H9 (cell line): ENCODE results near the gene DLEC1. TPM values are rescaled to one million over a fixed set of nuclear protein-coding genes. Genes with fewer than 3 reads are reported as not detected.

ENCODE experiments used
- DNase-seq: peaks from one replicate; pipeline ENCODE4 v3.0.0-alpha.2; 2017
- H2AFZ ChIP-seq: one replicate; pipeline ENCODE4 v1.6.1; 2013; ENCODE audit warnings: mild to moderate bottlenecking, low read length, control low read depth, moderate library complexity
- H2AK5ac ChIP-seq: 2 replicates; pipeline ENCODE4 v1.6.1; 2013; ENCODE audit warnings: low read length, control low read depth, mixed read lengths; ENCODE audit not compliant: insufficient read length
- H2BK120ac ChIP-seq: one replicate; pipeline ENCODE4 v1.6.1; 2013; ENCODE audit warnings: low read depth, mild to moderate bottlenecking, low read length, control low read depth, inconsistent platforms; ENCODE audit not compliant: poor library complexity, severe bottlenecking
- H2BK12ac ChIP-seq: 2 replicates; pipeline ENCODE4 v1.6.1; 2013; ENCODE audit warnings: low read length, control low read depth, mixed read lengths, low read depth; ENCODE audit not compliant: insufficient read length
- H2BK15ac ChIP-seq: 2 replicates; pipeline ENCODE4 v1.6.1; 2013; ENCODE audit warnings: low read depth, low read length, control low read depth
- H2BK20ac ChIP-seq: one replicate; pipeline ENCODE4 v1.6.1; 2013; ENCODE audit warnings: low read depth, mild to moderate bottlenecking, low read length, control low read depth, inconsistent platforms; ENCODE audit not compliant: poor library complexity, severe bottlenecking
- H2BK5ac ChIP-seq: 2 replicates; pipeline ENCODE4 v1.6.1; 2013; ENCODE audit warnings: low read length, control low read depth, mixed read lengths; ENCODE audit not compliant: insufficient read length
- H3K14ac ChIP-seq: 2 replicates; pipeline ENCODE4 v1.6.1; 2013; ENCODE audit warnings: low read length, control low read depth; ENCODE audit not compliant: insufficient read depth
- H3K18ac ChIP-seq: 2 replicates; pipeline ENCODE4 v1.6.1; 2013; ENCODE audit warnings: low read depth, mild to moderate bottlenecking, mixed read lengths, low read length, control low read depth; ENCODE audit not compliant: insufficient read length
- H3K23ac ChIP-seq: 2 replicates; pipeline ENCODE4 v1.6.1; 2013; ENCODE audit warnings: low read length, control low read depth, mixed read lengths, low read depth; ENCODE audit not compliant: insufficient read length
- H3K23me2 ChIP-seq: 2 replicates; pipeline ENCODE4 v1.6.1; 2013; ENCODE audit warnings: low read depth, mild to moderate bottlenecking, mixed read lengths, low read length, control low read depth; ENCODE audit not compliant: insufficient read length, poor library complexity, severe bottlenecking
- H3K27ac ChIP-seq: 2 replicates; pipeline ENCODE4 v1.5.1; 2013; ENCODE audit warnings: low read length, control low read depth, mixed read lengths, low read depth; ENCODE audit not compliant: insufficient read length
- H3K27me3 ChIP-seq: 2 replicates; pipeline ENCODE4 v1.6.1; 2013; ENCODE audit warnings: low read length, control low read depth, inconsistent platforms; ENCODE audit not compliant: insufficient read depth
- H3K4ac ChIP-seq: 2 replicates; pipeline ENCODE4 v1.6.1; 2013; ENCODE audit warnings: low read depth, mild to moderate bottlenecking, control low read depth, inconsistent platforms, low read length, moderate library complexity
- H3K4me1 ChIP-seq: 2 replicates; pipeline ENCODE4 v1.6.1; 2013; ENCODE audit warnings: low read length, control low read depth, inconsistent platforms; ENCODE audit not compliant: insufficient read depth
- H3K4me2 ChIP-seq: 2 replicates; pipeline ENCODE4 v1.6.1; 2013; ENCODE audit warnings: low read length, control low read depth, mixed read lengths; ENCODE audit not compliant: insufficient read length, insufficient read depth
- H3K56ac ChIP-seq: 2 replicates; pipeline ENCODE4 v1.6.1; 2013; ENCODE audit warnings: low read depth, mild to moderate bottlenecking, mixed read lengths, low read length, control low read depth; ENCODE audit not compliant: insufficient read length
- H3K79me1 ChIP-seq: 2 replicates; pipeline ENCODE4 v1.6.1; 2013; ENCODE audit warnings: low read depth, mild to moderate bottlenecking, moderate library complexity, low read length, control low read depth, inconsistent platforms; ENCODE audit not compliant: insufficient read depth, poor library complexity, severe bottlenecking
- H3K79me2 ChIP-seq: 2 replicates; pipeline ENCODE4 v1.6.1; 2013; ENCODE audit warnings: low read length, control low read depth, inconsistent platforms; ENCODE audit not compliant: insufficient read depth
- H3K9ac ChIP-seq: 2 replicates; pipeline ENCODE4 v1.6.1; 2013; ENCODE audit warnings: low read length, control low read depth, mixed read lengths; ENCODE audit not compliant: insufficient read length; ENCODE audit errors: extremely low read depth
- H3K9me3 ChIP-seq: one replicate; pipeline ENCODE4 v1.6.1; 2013; ENCODE audit warnings: low read depth, low read length, inconsistent platforms; ENCODE audit not compliant: control insufficient read depth
- H3T11ph ChIP-seq: one replicate; pipeline ENCODE4 v1.6.1; 2013; ENCODE audit warnings: mild to moderate bottlenecking, low read length, control low read depth, inconsistent platforms
- H4K20me1 ChIP-seq: one replicate; pipeline ENCODE4 v1.6.1; 2013; ENCODE audit not compliant: control insufficient read depth, insufficient read length, insufficient read depth
- H4K5ac ChIP-seq: 2 replicates; pipeline ENCODE4 v1.6.1; 2013; ENCODE audit warnings: low read depth, mild to moderate bottlenecking, mixed read lengths, low read length, control low read depth; ENCODE audit not compliant: insufficient read length
- H4K8ac ChIP-seq: replicated peaks from 2 replicates; pipeline ENCODE4 v1.6.1; 2013; ENCODE audit warnings: low read length, control low read depth, mixed read lengths, low read depth; ENCODE audit not compliant: insufficient read length
- H4K91ac ChIP-seq: 2 replicates; pipeline ENCODE4 v1.6.1; 2013; ENCODE audit warnings: low read depth, mild to moderate bottlenecking, moderate library complexity, mixed read lengths, low read length, control low read depth; ENCODE audit not compliant: insufficient read length
- H3K27ac Mint-ChIP-seq, 3 experiments: 2 replicates in 2 of 3; 3 replicates in 1 of 3; pipeline ENCODE4 v1.8.0; 2020 to 2021; ENCODE audit warnings: mixed read lengths in 3 of 3, mild to moderate bottlenecking in 1 of 3, moderate library complexity in 1 of 3
- H3K27me3 Mint-ChIP-seq: 2 replicates; pipeline ENCODE4 v1.8.0; 2021; ENCODE audit warnings: low read depth, mild to moderate bottlenecking, moderate library complexity, mixed read lengths
- H3K36me3 Mint-ChIP-seq, 3 experiments: 2 replicates in 2 of 3; 3 replicates in 1 of 3; pipeline ENCODE4 v1.8.0; 2020 to 2021; ENCODE audit warnings: low read depth in 3 of 3, mixed read lengths in 3 of 3; ENCODE audit not compliant: insufficient read depth in 1 of 3
- H3K4me1 Mint-ChIP-seq, 2 experiments: 2 replicates each; pipeline ENCODE4 v1.8.0; 2020; ENCODE audit warnings: mixed read lengths in 2 of 2
- H3K4me3 Mint-ChIP-seq, 2 experiments: 2 replicates in 1 of 2; 3 replicates in 1 of 2; pipeline ENCODE4 v1.8.0; 2020 to 2021; ENCODE audit warnings: mild to moderate bottlenecking in 2 of 2, mixed read lengths in 2 of 2, moderate library complexity in 1 of 2
- H3K9me3 Mint-ChIP-seq, 2 experiments: 2 replicates in 1 of 2; 3 replicates in 1 of 2; pipeline ENCODE4 v1.8.0; 2020; ENCODE audit warnings: mild to moderate bottlenecking in 2 of 2, mixed read lengths in 2 of 2, moderate library complexity in 1 of 2
- WGBS: extraction: QIAGEN DNeasy Blood & Tissue Kit; methylation state at CpG from one replicate; pipeline ENCODE4 v1.1.7; 2013; ENCODE audit warnings: missing lambda C conversion rate, low lambda C conversion rate, mixed read lengths; ENCODE audit not compliant: insufficient read length; ENCODE audit errors: extremely low coverage; 5-methylcytosine and 5-hydroxymethylcytosine counted together
- total RNA-seq: library from RNA; stranded (reverse); gene quantifications from 2 replicates; pipeline ENCODE4 v1.2.1, GENCODE V29; 2021
- TF ChIP-seq, protein P1 (sequence below): fragments of 200-600 bp; sonication (generic); conservative IDR thresholded peaks from 3 replicates; pipeline ENCODE4 v1.8.0; 2021; ENCODE audit warnings: antibody characterized with exemption, mild to moderate bottlenecking

The DLEC1 gene
- total RNA-seq, 1 experiment from 2014 or later = 2.1 TPM

DNA sequence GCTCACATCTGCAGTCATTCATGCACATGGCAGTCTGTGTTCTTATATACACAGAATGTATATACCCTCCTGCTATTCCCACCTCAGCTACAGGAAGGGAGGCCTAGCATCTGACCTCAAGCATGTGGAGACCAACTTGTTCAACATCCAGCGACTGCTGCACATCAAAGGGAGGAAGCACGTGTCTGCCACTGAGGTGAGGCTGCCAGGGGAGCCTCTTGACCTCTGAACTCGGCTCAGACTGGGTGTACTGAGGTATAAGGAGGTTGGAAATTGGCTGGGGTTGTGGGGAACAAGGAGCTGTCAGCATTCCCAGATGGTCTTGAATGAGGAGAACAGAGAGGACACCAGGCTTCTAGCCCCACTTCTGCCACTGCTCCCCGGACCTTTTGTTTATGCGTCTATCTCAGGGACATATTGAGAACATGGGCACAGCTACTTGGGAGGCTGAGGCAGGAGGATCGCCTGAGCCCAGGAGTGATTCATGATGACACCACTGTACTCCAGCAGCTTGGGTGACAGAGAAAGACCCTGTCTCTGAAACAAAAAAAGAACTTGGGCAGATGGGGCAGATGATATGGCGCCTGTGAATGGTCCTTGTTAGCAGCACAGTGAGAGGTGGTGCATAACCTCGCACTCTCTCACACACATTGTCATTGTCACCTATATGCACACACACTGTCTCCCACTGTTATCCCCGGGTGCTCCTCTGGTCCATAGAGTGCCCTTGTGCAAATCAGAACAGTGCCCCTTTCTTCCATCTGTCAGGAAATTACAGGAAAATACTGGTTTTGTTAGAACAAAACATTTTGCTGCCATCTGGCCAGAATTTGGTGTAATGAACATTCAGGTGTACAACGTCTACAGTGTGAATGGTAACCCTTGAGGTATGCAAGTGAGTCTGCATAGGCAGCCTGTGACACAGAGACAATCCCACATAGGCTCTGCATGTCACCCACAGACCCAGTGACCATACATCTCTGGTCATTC, 43.1 kb upstream of the DLEC1 start:
- H4K91ac ChIP-seq = no peak overlapping the region
- no peak overlapping the region for H3K4me2 ChIP-seq
- no peaks in the 10 kb centered on the region for H3K79me1 ChIP-seq
- no peak overlapping the region for H2BK5ac ChIP-seq
- no peak overlapping the region for H2BK20ac ChIP-seq
- H2AK5ac ChIP-seq = no peak overlapping the region
- no peak overlapping the region for H4K8ac ChIP-seq
- no peak overlapping the region for H3K4ac ChIP-seq
- no peak overlapping the region for H2BK12ac ChIP-seq
- H3K27ac ChIP-seq = no peak overlapping the region
- no peak for DNase-seq
- no peaks in the 10 kb centered on the region for H3K79me2 ChIP-seq
- no peaks in the 10 kb centered on the region for H3K23me2 ChIP-seq
- no peak overlapping the region for H3K23ac ChIP-seq
- Mint-ChIP-seq H3K36me3 (peaks cover 0 to 4% (median 2%) of the 10 kb centered on the region in 3 experiments; a peak in 3 of 7 replicates), H3K27me3 (peaks cover 21% of the 10 kb centered on the region), H3K4me1 (peaks cover 19 to 44% of the 10 kb centered on the region in 2 experiments), H3K27ac (no peak overlapping the region; a peak in 1 of 7 replicates), H3K4me3 (no peak overlapping the region), H3K9me3 (no peaks in the 10 kb centered on the region; a peak in 1 of 5 replicates)
- no peak overlapping the region for H4K5ac ChIP-seq
- H3T11ph ChIP-seq = no peak overlapping the region
- WGBS = no CpG with 5 or more reads among the region's 10 CpGs
- no peak overlapping the region for H3K56ac ChIP-seq
- no peak overlapping the region for H2AFZ ChIP-seq
- no peak overlapping the region for H3K14ac ChIP-seq
- no peak overlapping the region for H2BK120ac ChIP-seq
- H3K27me3 ChIP-seq = no peaks in the 10 kb centered on the region; the same call in 1 of the 2 replicates
- TF ChIP-seq, protein P1, sequence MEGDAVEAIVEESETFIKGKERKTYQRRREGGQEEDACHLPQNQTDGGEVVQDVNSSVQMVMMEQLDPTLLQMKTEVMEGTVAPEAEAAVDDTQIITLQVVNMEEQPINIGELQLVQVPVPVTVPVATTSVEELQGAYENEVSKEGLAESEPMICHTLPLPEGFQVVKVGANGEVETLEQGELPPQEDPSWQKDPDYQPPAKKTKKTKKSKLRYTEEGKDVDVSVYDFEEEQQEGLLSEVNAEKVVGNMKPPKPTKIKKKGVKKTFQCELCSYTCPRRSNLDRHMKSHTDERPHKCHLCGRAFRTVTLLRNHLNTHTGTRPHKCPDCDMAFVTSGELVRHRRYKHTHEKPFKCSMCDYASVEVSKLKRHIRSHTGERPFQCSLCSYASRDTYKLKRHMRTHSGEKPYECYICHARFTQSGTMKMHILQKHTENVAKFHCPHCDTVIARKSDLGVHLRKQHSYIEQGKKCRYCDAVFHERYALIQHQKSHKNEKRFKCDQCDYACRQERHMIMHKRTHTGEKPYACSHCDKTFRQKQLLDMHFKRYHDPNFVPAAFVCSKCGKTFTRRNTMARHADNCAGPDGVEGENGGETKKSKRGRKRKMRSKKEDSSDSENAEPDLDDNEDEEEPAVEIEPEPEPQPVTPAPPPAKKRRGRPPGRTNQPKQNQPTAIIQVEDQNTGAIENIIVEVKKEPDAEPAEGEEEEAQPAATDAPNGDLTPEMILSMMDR = no peak
- H3K4me1 ChIP-seq = peaks cover 2% of the 10 kb centered on the region; the same call in 1 of the 2 replicates
- no peak overlapping the region for H2BK15ac ChIP-seq
- H3K9ac ChIP-seq = no peak overlapping the region
- no peaks in the 10 kb centered on the region for H4K20me1 ChIP-seq
- no peak overlapping the region for H3K18ac ChIP-seq
- no peaks in the 10 kb centered on the region for H3K9me3 ChIP-seq
